WERI-Rb-1 (cell line): Measurements from ENCODE around the gene CEACAM16.

Experiments used
- DNase-seq: peaks from one replicate; pipeline ENCODE4 v3.0.0-alpha.2; 2020
- H3K27ac ChIP-seq: fragments of 250-450 bp; sonication (Bioruptor Pico); 2 replicates; pipeline ENCODE4 v1.5.1; 2020; ENCODE audit warnings: mild to moderate bottlenecking, moderate library complexity
- H3K27me3 ChIP-seq: fragments of 250-450 bp; sonication (Bioruptor Pico); 2 replicates; pipeline ENCODE4 v1.5.1; 2021; ENCODE audit warnings: mild to moderate bottlenecking, low read depth, moderate library complexity; ENCODE audit not compliant: insufficient read depth, severe bottlenecking
- H3K36me3 ChIP-seq: fragments of 250-450 bp; sonication (Bioruptor Pico); 2 replicates; pipeline ENCODE4 v1.5.1; 2020; ENCODE audit warnings: mild to moderate bottlenecking, moderate library complexity
- H3K4me3 ChIP-seq: 2 replicates; pipeline ENCODE4 v1.5.1; 2011; ENCODE audit warnings: low read depth, mild to moderate bottlenecking, control low read depth, low read length
- H3K9me3 ChIP-seq: fragments of 250-450 bp; sonication (Bioruptor Pico); 2 replicates; pipeline ENCODE4 v1.5.1; 2021; ENCODE audit warnings: mild to moderate bottlenecking, moderate library complexity; ENCODE audit not compliant: severe bottlenecking
- TF ChIP-seq, protein P1 (sequence below): IDR thresholded peaks from 2 replicates; pipeline ENCODE4 v1.5.1; 2011; ENCODE audit warnings: low read depth, mild to moderate bottlenecking, control low read depth, inconsistent platforms, low read length

The CEACAM16 gene

GRCh38 chr19:44729516-44730033, 30.6 kb downstream of the CEACAM16 start:
- no peak overlapping the region for H3K4me3 ChIP-seq
- TF ChIP-seq, protein P1, sequence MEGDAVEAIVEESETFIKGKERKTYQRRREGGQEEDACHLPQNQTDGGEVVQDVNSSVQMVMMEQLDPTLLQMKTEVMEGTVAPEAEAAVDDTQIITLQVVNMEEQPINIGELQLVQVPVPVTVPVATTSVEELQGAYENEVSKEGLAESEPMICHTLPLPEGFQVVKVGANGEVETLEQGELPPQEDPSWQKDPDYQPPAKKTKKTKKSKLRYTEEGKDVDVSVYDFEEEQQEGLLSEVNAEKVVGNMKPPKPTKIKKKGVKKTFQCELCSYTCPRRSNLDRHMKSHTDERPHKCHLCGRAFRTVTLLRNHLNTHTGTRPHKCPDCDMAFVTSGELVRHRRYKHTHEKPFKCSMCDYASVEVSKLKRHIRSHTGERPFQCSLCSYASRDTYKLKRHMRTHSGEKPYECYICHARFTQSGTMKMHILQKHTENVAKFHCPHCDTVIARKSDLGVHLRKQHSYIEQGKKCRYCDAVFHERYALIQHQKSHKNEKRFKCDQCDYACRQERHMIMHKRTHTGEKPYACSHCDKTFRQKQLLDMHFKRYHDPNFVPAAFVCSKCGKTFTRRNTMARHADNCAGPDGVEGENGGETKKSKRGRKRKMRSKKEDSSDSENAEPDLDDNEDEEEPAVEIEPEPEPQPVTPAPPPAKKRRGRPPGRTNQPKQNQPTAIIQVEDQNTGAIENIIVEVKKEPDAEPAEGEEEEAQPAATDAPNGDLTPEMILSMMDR: no peak
- no peak for DNase-seq
- H3K9me3 ChIP-seq: no peaks in the 10 kb centered on the region
- H3K27ac ChIP-seq: no peak overlapping the region
- H3K27me3 ChIP-seq: no peaks in the 10 kb centered on the region
- H3K36me3 ChIP-seq: no peaks in the 10 kb centered on the region

GRCh38 chr19:44731081-44731480, 32.1 kb downstream of the CEACAM16 start:
- Histone ChIP-seq H3K9me3 (no peaks in the 10 kb centered on the region), H3K27ac (no peak overlapping the region), H3K36me3 (no peaks in the 10 kb centered on the region), H3K27me3 (no peaks in the 10 kb centered on the region), H3K4me3 (no peak overlapping the region)
- TF ChIP-seq, protein P1: no peak
- DNase-seq: no peak

DNA sequence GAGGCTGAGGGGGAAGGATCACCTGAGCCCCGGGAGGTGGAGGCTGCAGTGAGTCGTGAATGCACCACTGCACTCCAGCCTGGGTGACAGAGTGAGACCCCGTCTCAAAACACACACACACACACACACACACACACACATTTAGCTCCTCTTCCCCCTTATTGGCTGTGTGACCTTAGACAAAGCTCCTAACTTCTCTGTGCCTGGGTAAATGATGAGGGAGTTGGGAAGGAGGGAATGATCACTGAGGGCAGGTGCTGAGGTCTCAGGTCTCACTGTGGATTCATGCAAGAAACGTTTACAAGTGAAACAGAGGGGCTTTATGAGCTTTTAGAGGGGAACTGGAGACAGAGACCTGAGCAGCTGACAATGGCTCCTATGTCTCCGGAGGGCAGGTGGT, 32.7 kb downstream of the CEACAM16 start:
- Histone ChIP-seq H3K4me3 (no peak overlapping the region), H3K36me3 (no peaks in the 10 kb centered on the region), H3K9me3 (no peaks in the 10 kb centered on the region), H3K27me3 (no peaks in the 10 kb centered on the region), H3K27ac (no peak overlapping the region)
- TF ChIP-seq, protein P1: no peak
- DNase-seq: no peak

DNA sequence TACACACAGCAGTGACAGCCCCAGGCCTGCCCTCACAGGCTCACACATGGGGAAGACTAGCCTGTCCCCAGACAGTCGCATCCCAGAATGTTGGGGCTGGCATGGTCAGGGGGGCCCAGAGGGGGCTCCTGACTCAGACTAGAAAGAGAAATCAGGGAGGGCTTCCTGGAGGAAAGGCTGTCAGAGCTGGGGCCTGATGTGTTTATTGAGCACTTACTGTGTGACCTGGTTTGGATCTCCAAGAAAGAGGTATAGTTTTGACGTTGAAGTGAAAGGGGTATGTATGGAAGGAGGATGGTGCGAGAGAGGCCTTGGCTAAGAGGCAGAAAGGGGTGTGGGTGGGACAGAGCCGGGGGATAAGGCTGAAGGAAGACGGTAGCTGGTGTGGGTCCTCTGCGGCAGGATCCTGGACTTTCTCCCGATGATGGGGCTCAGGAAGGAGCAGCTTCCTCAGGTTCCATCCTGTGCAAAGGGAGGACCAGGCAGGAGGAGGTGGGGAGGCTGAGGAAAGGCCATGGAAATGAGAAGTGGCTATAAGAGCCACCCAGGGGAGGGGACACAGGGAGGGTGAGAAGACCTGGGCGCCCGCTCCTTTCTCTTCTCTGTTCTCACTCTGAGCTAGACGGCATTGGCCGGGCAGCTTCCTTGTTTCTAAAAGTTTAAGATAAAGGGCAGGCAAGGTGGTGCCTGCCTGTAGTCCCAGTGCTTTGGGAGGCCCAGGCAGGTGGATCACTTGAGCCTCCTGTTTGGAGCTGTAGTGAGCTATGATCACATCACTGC, 33.5 kb downstream of the CEACAM16 start:
- no peaks in the 10 kb centered on the region for H3K27me3 ChIP-seq
- TF ChIP-seq, protein P1: no peak
- H3K4me3 ChIP-seq: no peak overlapping the region
- no peak for DNase-seq
- no peaks in the 10 kb centered on the region for H3K9me3 ChIP-seq
- no peak overlapping the region for H3K27ac ChIP-seq
- no peaks in the 10 kb centered on the region for H3K36me3 ChIP-seq

DNA sequence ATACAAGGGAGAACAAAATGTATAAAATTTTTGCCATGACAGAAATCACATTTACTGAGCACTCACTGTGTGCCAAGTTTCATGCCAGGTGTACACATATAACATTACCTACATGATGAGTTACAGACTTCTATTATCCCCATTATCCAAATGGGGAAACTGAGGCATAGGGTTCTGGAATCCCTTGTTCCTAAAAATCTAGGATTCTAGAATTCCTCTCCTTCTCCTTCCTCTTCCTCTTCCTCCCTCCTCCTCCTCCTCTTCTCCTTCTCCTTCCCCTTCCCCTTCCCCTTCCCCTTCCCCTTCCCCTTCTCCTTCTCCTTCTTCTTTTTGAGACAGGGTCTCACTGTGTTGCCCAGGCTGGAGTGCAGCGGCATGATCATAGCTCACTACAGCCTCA, 35.4 kb downstream of the CEACAM16 start:
- Histone ChIP-seq H3K4me3 (no peak overlapping the region), H3K27me3 (no peaks in the 10 kb centered on the region), H3K36me3 (no peaks in the 10 kb centered on the region), H3K27ac (no peak overlapping the region), H3K9me3 (no peaks in the 10 kb centered on the region)
- no peak for DNase-seq
- TF ChIP-seq, protein P1: no peak
